ENCODE data around the gene PXYLP1. TPM values are rescaled to one million over a fixed set of nuclear protein-coding genes. Genes with fewer than 3 reads are reported as not detected.

Gene PXYLP1
- total and polyA plus RNA-seq, 10 of the 15 experiments (the other 5 are each of a cell fraction or from before 2014, with no cell fraction given): 0.06 to 1.7 (median 0.35) TPM

DNA sequence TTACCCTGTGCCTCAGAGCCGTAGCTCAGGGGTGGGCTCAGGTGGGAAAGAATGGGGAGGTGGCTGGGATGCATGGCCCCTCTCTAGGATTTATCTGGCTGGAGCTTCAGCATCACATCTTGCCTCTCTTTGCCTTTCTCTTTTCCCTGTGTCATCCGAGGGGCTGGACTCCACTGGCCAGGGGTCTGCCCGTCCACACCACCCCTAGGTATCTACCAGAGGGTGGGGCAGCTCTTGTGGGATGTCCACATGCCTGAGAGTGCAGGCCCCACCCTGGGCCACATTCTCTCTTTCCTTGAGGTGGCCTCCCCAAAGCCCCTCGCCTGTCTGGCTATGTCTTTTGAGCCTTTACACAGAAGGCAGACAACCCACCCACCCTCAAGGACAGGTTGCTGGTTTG lies 37.2 kb downstream of the PXYLP1 start (continued):
- TF ChIP-seq EZH2 (IDR thresholded peaks at IDR 0.05; ENCODE audit: borderline replicate concordance, control insufficient read depth, low read depth, low read length): no peak

DNA sequence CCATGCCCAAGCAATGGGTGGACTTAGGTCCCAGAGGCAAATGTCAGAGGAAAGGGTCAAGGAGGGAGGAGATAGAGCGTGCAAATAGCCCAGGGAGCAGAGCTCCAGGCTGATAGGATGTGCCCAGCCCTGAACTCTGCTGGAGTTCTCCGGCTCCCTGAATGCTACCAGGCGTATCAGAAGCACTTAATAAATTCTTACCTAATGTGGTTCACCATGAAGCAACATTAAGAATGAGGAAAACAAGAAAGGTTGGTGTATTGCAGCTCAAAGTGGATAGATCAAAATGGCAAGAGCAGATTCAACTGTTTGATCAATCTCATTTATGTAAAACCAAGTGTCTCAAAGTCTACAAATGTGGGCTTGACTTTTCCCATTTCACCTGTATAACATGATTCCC lies 38.3 kb downstream of the PXYLP1 start:
- peaks cover 8% of the 10 kb centered on the region for H3K4me1 ChIP-seq (ENCODE audit: control insufficient read depth, insufficient read depth, low read length)
- H4K20me1 ChIP-seq (ENCODE audit: control insufficient read depth, insufficient read depth): no peaks in the 10 kb centered on the region
- POLR2A ChIA-PET: no interaction called here
- no peaks in the 10 kb centered on the region for H3K79me2 ChIP-seq (ENCODE audit: control insufficient read depth, insufficient read depth, low read length)
- H3K9me3 ChIP-seq (replicated peaks; ENCODE audit: control insufficient read depth, insufficient read depth, low read length): no peaks in the 10 kb centered on the region
- in situ Hi-C loops (cut with MboI): no loop called here
- no peak overlapping the region for H3K4me2 ChIP-seq (ENCODE audit: control insufficient read depth, insufficient read depth)
- no peaks in the 10 kb centered on the region for H3K36me3 ChIP-seq (ENCODE audit: control insufficient read depth in 2 of 2, insufficient read depth in 2 of 2, low read length in 1 of 2)
- 6% methylated on average over 3 of the region's 3 CpGs for WGBS (ENCODE audit: insufficient coverage, insufficient replicate concordance, low lambda C conversion rate, missing lambda C conversion rate)
- intact Hi-C loops (cut with micrococcal nuclease; ENCODE audit: unreplicated experiment): loop anchor here (10.0 kb wide), 1 partner anchor 265 kb away; no protein-coding TSS in a partner anchor
- RAD21 ChIA-PET (ENCODE audit: unreplicated experiment): no interaction called here
- peaks cover 0 to 4% of the 10 kb centered on the region in 2 experiments; a peak in 1 of 4 replicates for H3K27me3 ChIP-seq (replicated peaks in 1 of 2; ENCODE audit: control insufficient read depth in 2 of 2, insufficient read depth in 2 of 2, low read length in 1 of 2)
- TF ChIP-seq, protein P1, sequence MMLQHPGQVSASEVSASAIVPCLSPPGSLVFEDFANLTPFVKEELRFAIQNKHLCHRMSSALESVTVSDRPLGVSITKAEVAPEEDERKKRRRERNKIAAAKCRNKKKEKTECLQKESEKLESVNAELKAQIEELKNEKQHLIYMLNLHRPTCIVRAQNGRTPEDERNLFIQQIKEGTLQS (IDR thresholded peaks at IDR 0.05; ENCODE audit: borderline replicate concordance, extremely low read depth, low read depth, low read length): no peak
- TF ChIP-seq CREM (IDR thresholded peaks at IDR 0.05; ENCODE audit: low read depth) (no peak), ASH2L (IDR thresholded peaks at IDR 0.05; ENCODE audit: borderline replicate concordance, low read depth) (no peak), JUNB (IDR thresholded peaks at IDR 0.05) (no peak)
- TF ChIP-seq, protein P2, sequence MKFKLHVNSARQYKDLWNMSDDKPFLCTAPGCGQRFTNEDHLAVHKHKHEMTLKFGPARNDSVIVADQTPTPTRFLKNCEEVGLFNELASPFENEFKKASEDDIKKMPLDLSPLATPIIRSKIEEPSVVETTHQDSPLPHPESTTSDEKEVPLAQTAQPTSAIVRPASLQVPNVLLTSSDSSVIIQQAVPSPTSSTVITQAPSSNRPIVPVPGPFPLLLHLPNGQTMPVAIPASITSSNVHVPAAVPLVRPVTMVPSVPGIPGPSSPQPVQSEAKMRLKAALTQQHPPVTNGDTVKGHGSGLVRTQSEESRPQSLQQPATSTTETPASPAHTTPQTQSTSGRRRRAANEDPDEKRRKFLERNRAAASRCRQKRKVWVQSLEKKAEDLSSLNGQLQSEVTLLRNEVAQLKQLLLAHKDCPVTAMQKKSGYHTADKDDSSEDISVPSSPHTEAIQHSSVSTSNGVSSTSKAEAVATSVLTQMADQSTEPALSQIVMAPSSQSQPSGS (IDR thresholded peaks at IDR 0.05; ENCODE audit: low read length): no peak
- TF ChIP-seq, protein P3, sequence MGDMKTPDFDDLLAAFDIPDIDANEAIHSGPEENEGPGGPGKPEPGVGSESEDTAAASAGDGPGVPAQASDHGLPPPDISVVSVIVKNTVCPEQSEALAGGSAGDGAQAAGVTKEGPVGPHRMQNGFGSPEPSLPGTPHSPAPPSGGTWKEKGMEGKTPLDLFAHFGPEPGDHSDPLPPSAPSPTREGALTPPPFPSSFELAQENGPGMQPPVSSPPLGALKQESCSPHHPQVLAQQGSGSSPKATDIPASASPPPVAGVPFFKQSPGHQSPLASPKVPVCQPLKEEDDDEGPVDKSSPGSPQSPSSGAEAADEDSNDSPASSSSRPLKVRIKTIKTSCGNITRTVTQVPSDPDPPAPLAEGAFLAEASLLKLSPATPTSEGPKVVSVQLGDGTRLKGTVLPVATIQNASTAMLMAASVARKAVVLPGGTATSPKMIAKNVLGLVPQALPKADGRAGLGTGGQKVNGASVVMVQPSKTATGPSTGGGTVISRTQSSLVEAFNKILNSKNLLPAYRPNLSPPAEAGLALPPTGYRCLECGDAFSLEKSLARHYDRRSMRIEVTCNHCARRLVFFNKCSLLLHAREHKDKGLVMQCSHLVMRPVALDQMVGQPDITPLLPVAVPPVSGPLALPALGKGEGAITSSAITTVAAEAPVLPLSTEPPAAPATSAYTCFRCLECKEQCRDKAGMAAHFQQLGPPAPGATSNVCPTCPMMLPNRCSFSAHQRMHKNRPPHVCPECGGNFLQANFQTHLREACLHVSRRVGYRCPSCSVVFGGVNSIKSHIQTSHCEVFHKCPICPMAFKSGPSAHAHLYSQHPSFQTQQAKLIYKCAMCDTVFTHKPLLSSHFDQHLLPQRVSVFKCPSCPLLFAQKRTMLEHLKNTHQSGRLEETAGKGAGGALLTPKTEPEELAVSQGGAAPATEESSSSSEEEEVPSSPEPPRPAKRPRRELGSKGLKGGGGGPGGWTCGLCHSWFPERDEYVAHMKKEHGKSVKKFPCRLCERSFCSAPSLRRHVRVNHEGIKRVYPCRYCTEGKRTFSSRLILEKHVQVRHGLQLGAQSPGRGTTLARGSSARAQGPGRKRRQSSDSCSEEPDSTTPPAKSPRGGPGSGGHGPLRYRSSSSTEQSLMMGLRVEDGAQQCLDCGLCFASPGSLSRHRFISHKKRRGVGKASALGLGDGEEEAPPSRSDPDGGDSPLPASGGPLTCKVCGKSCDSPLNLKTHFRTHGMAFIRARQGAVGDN (IDR thresholded peaks at IDR 0.05): no peak
- no TSS peak for BruUV-seq (replicated peaks)
- FAIRE-seq: no peak
- no peak overlapping the region for H2AFZ ChIP-seq (ENCODE audit: control insufficient read depth, low read depth, low read length)
- H3K27ac ChIP-seq (ENCODE audit: control insufficient read depth, insufficient read depth): no peak overlapping the region
- SMC1A ChIA-PET (ENCODE audit: uncharacterized antibody, unreplicated experiment): interaction anchor here (0.9 kb wide), 1 partner anchor 37 kb away, joined by 3 read pairs; no protein-coding TSS in a partner anchor
- H3K9ac ChIP-seq (ENCODE audit: control insufficient read depth, insufficient read depth, low read length): no peak overlapping the region
- CTCF ChIA-PET: no interaction called here
- DNase-seq (ENCODE audit: low read depth, low spot score): no peak
- H3K4me3 ChIP-seq: no peak overlapping the region
- ATAC-seq: no peak

Data from GM12878 (cell line).